Fibroblast of lung (primary cell): Measurements from ENCODE around the gene CNN2. TPM values are rescaled to one million over a fixed set of nuclear protein-coding genes. Genes with fewer than 3 reads are reported as not detected.

Experiments
- DNase-seq, 2 donors: peaks; one replicate each; pipeline versions ENCODE4 v3.0.0 to v3.0.0-alpha.2; 2010; ENCODE audit warnings: low read depth in 2 of 2
- H2AFZ ChIP-seq: 2 replicates; pipeline ENCODE4 v1.5.1; 2012; ENCODE audit warnings: low read length, control low read depth, inconsistent platforms
- H3K27ac ChIP-seq: 2 replicates; pipeline ENCODE4 v1.5.1; 2011; ENCODE audit warnings: low read length, control low read depth; ENCODE audit not compliant: insufficient read depth
- H3K27me3 ChIP-seq: 2 replicates; pipeline ENCODE4 v1.5.1; 2011; ENCODE audit warnings: mild to moderate bottlenecking, low read length; ENCODE audit not compliant: control insufficient read depth, insufficient read depth
- H3K36me3 ChIP-seq: 2 replicates; pipeline ENCODE4 v1.5.1; 2011; ENCODE audit warnings: low read length; ENCODE audit not compliant: control insufficient read depth, insufficient read depth
- H3K4me1 ChIP-seq: 2 replicates; pipeline ENCODE4 v1.5.1; 2011; ENCODE audit warnings: low read length; ENCODE audit not compliant: control insufficient read depth, insufficient read depth; ENCODE audit errors: extremely low read depth
- H3K4me2 ChIP-seq: 2 replicates; pipeline ENCODE4 v1.5.1; 2011; ENCODE audit warnings: low read length, control low read depth; ENCODE audit not compliant: insufficient read depth; ENCODE audit errors: extremely low read depth
- H3K4me3 ChIP-seq, 4 experiments: fragments of 200-600 bp in 1 of 4; sonication (generic) in 1 of 4; replicated peaks in 1 of 4; 2 replicates each; pipeline ENCODE4 v1.5.1; 2011 to 2016; ENCODE audit warnings: low read length in 4 of 4, low read depth in 3 of 4, mild to moderate bottlenecking in 3 of 4, control low read depth in 2 of 4, inconsistent platforms in 1 of 4, mixed read lengths in 1 of 4; ENCODE audit not compliant: insufficient read depth in 1 of 4; ENCODE audit errors: control extremely low read depth in 1 of 4
- H3K79me2 ChIP-seq: 2 replicates; pipeline ENCODE4 v1.5.1; 2012; ENCODE audit warnings: mild to moderate bottlenecking, low read length, inconsistent platforms; ENCODE audit not compliant: control insufficient read depth, insufficient read depth
- H3K9ac ChIP-seq: 2 replicates; pipeline ENCODE4 v1.5.1; 2011; ENCODE audit warnings: mild to moderate bottlenecking, low read length, control low read depth; ENCODE audit not compliant: insufficient read depth
- H3K9me3 ChIP-seq: 2 replicates; pipeline ENCODE4 v1.5.1; 2012; ENCODE audit warnings: low read depth, low read length; ENCODE audit not compliant: control insufficient read depth, insufficient read depth
- H4K20me1 ChIP-seq: 2 replicates; pipeline ENCODE4 v1.5.1; 2011; ENCODE audit warnings: low read length; ENCODE audit not compliant: control insufficient read depth, insufficient read depth; ENCODE audit errors: extremely low read depth
- CTCF ChIP-seq, 2 donors: IDR thresholded peaks in 1 of 2; conservative IDR thresholded peaks in 1 of 2; 1 replicate in 1 of 2; 2 replicates in 1 of 2; pipeline ENCODE4 v1.5.1; 2011 to 2012; ENCODE audit warnings: low read length in 2 of 2, control low read depth in 1 of 2, inconsistent platforms in 1 of 2, low read depth in 1 of 2, mild to moderate bottlenecking in 1 of 2
- EZH2 ChIP-seq: IDR thresholded peaks from 2 replicates; pipeline ENCODE4 v1.5.1; 2012; ENCODE audit warnings: low read length, control low read depth, mild to moderate bottlenecking; ENCODE audit errors: missing control alignments
- polyA plus RNA-seq, 2 donors: library from polyadenylated mRNA; depleted of rRNA in 1 of 2; stranded (reverse) in 1 of 2; unstranded in 1 of 2; fragments of >200 nt; gene quantifications; 2 replicates each; pipeline ENCODE4 v1.2.1, GENCODE V29; 2011 to 2012; ENCODE audit warnings: missing spikeins in 1 of 2
- total RNA-seq: library from RNA; depleted of rRNA; stranded (reverse); fragments of >200 nt; gene quantifications from 2 replicates; pipeline ENCODE4 v1.2.1, GENCODE V29; 2014

Gene CNN2
- total and polyA plus RNA-seq, 2 donors (not counting 1 experiment from before 2014, with no cell fraction given): 194 to 473 TPM

- Histone ChIP-seq H3K9ac (peak overlapping the region; percentile 18), H3K79me2 (no peaks in the 10 kb centered on the region), H3K27ac (no peak overlapping the region), H3K4me2 (peak overlapping the region; percentile 93), H3K27me3 (no peaks in the 10 kb centered on the region), H3K4me3 (peak overlapping the region; percentile 53 to 67 (median 58)), H3K9me3 (no peaks in the 10 kb centered on the region), H3K4me1 (peaks cover 26% of the 10 kb centered on the region), H3K36me3 (peaks cover 17% of the 10 kb centered on the region), H4K20me1 (no peaks in the 10 kb centered on the region), H2AFZ (peak overlapping the region; percentile 51)
- TF ChIP-seq CTCF (conservative IDR thresholded peaks at IDR 0.05 in 1 of 2, IDR thresholded peaks at IDR 0.05 in 1 of 2; ENCODE audit: low read depth in 1 of 2, low read length in 2 of 2): no peak
- TF ChIP-seq EZH2: no peak
- peak; percentile 94 to 95 for DNase-seq
These were observed 14.3 kb downstream of the CNN2 start for GRCh38 chr19:1040476-1041271.

- H3K9ac ChIP-seq: no peak overlapping the region
- no peaks in the 10 kb centered on the region for H4K20me1 ChIP-seq
- peak overlapping the region; percentile 51 for H2AFZ ChIP-seq
- peak overlapping the region; percentile 26 to 67 (median 42) for H3K4me3 ChIP-seq
- no peaks in the 10 kb centered on the region for H3K27me3 ChIP-seq
- peaks cover 15% of the 10 kb centered on the region for H3K36me3 ChIP-seq
- H3K4me1 ChIP-seq: peaks cover 26% of the 10 kb centered on the region
- no peak for TF ChIP-seq CTCF (conservative IDR thresholded peaks at IDR 0.05 in 1 of 2, IDR thresholded peaks at IDR 0.05 in 1 of 2; ENCODE audit: low read depth in 1 of 2, low read length in 2 of 2)
- TF ChIP-seq EZH2: no peak
- no peaks in the 10 kb centered on the region for H3K9me3 ChIP-seq
- no peak for DNase-seq
- peak overlapping the region; percentile 93 for H3K4me2 ChIP-seq
- no peaks in the 10 kb centered on the region for H3K79me2 ChIP-seq
- H3K27ac ChIP-seq: no peak overlapping the region
These were observed 14.9 kb downstream of the CNN2 start for GRCh38 chr19:1041272-1041834.

- peak overlapping the region in 1 of 4 experiments; percentile 17 for H3K4me3 ChIP-seq
- no peak for DNase-seq
- peak overlapping the region; percentile 44 for H3K27ac ChIP-seq
- no peaks in the 10 kb centered on the region for H3K79me2 ChIP-seq
- TF ChIP-seq CTCF (conservative IDR thresholded peaks at IDR 0.05 in 1 of 2, IDR thresholded peaks at IDR 0.05 in 1 of 2; ENCODE audit: low read depth in 1 of 2, low read length in 2 of 2): no peak
- TF ChIP-seq EZH2: no peak
- H3K36me3 ChIP-seq: peaks cover 15% of the 10 kb centered on the region
- H3K9me3 ChIP-seq: no peaks in the 10 kb centered on the region
- H2AFZ ChIP-seq: no peak overlapping the region
- H4K20me1 ChIP-seq: no peaks in the 10 kb centered on the region
- H3K4me2 ChIP-seq: peak overlapping the region; percentile 44
- peaks cover 26% of the 10 kb centered on the region for H3K4me1 ChIP-seq
- no peaks in the 10 kb centered on the region for H3K27me3 ChIP-seq
- no peak overlapping the region for H3K9ac ChIP-seq
These were observed 15.7 kb downstream of the CNN2 start for GRCh38 chr19:1041835-1042685.
